Brain microvascular endothelial cell (primary cell): ENCODE measurements around the gene RFXANK.

Experiments
- DNase-seq: peaks from one replicate; pipeline ENCODE4 v3.0.0-alpha.2; 2020
- H3K27ac ChIP-seq: fragments of 250-450 bp; sonication (Bioruptor Pico); 2 replicates; pipeline ENCODE4 v1.5.1; 2020; ENCODE audit warnings: mild to moderate bottlenecking, moderate library complexity
- H3K27me3 ChIP-seq: fragments of 250-450 bp; sonication (Bioruptor Pico); replicated peaks from 2 replicates; pipeline ENCODE4 v1.5.1; 2020; ENCODE audit warnings: mild to moderate bottlenecking
- H3K36me3 ChIP-seq: fragments of 250-450 bp; sonication (Bioruptor Pico); replicated peaks from 2 replicates; pipeline ENCODE4 v1.5.1; 2020; ENCODE audit warnings: mild to moderate bottlenecking
- H3K4me3 ChIP-seq: 2 replicates; pipeline ENCODE4 v1.5.1; 2011; ENCODE audit warnings: low read depth, mild to moderate bottlenecking, control low read depth, low read length, moderate library complexity
- in situ Hi-C: cut with HindIII; loops from 2 replicates; pipeline ENCODE4 v1.10.0; 2017; ENCODE audit warnings: low sequenced_read_pairs, low pct_ligation_motif_present
- TF ChIP-seq, protein P1 (sequence below): IDR thresholded peaks from 2 replicates; pipeline ENCODE4 v1.5.1; 2011; ENCODE audit warnings: low read depth, mild to moderate bottlenecking, moderate library complexity, low read length, control low read depth, inconsistent platforms; ENCODE audit errors: missing control alignments

RFXANK gene

DNA sequence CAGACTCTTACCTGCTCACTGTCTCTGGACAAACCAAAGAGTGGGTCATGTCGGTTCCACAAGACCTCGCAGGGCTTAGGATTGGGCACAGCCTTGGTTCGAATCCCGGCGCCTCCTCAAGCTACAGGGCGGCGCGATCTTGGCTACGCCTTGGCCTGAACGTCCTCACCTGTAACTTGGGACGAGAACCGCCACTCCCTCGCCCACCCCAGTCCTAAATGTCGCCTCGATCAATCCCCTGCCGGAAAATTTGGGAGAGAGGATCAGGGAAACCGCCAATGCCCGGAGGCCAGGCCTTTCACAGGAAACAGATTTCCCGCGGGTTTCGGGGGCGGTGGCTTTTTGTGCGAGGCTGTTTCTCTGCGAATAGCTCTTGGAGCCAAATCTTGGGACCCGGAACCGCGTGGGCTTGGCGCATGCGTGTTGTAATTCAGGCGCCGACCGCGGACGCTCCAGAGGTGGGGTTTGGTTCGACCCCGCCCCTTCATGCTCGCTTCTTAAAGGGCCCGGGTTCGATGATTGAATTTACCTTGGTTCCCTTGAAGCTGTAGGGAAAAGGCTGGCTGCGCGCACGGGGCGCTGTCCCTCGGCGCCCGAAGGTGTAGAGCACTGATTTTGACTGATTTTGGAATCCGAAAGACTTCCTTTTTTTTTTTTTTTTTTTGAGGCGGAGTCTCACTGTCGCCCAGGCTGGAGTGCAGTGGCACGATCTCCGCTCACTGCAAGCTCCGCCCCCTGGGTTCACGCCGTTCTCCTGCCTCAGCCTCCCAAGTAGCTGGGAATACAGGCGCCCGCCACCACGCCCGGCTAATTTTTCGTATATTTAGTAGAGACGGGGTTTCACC lies 11.2 kb downstream of the RFXANK start, which contains the start of gene NR2C2AP:
NR2C2AP (minus strand) TSS at position 403 of the 845 bp plus-strand sequence; CDS start at position 49, 354 bp downstream.
- TF ChIP-seq, protein P1, sequence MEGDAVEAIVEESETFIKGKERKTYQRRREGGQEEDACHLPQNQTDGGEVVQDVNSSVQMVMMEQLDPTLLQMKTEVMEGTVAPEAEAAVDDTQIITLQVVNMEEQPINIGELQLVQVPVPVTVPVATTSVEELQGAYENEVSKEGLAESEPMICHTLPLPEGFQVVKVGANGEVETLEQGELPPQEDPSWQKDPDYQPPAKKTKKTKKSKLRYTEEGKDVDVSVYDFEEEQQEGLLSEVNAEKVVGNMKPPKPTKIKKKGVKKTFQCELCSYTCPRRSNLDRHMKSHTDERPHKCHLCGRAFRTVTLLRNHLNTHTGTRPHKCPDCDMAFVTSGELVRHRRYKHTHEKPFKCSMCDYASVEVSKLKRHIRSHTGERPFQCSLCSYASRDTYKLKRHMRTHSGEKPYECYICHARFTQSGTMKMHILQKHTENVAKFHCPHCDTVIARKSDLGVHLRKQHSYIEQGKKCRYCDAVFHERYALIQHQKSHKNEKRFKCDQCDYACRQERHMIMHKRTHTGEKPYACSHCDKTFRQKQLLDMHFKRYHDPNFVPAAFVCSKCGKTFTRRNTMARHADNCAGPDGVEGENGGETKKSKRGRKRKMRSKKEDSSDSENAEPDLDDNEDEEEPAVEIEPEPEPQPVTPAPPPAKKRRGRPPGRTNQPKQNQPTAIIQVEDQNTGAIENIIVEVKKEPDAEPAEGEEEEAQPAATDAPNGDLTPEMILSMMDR: no peak
- Histone ChIP-seq H3K27me3 (peaks cover 4% of the 10 kb centered on the region), H3K4me3 (peak within 1 kb of the TSS; percentile 64), H3K36me3 (peaks cover 18% of the 10 kb centered on the region), H3K27ac (no peak within 1 kb of the TSS)
- in situ Hi-C loops: no loop called here
- DNase-seq: peak; percentile 80

DNA sequence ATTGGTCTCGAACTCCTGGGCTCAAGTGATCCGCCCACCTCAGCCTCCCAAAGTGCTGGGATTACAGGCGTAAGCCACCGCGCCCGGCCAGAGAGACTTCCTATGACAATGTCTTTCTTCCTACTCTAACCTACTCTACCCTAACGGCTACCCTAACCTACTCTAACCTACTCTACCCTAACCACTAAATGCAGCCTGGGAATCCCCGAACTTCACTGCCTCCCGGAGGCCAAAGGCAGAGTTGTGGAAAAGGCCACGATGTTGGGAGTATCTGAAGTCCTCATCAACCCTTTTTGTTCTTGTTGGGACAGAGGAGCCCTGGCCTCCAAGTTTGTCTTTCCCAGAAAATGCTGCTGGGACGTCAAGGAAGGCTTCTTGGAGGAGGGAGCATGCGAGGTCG lies 12.1 kb downstream of the RFXANK start:
- in situ Hi-C loops: no loop called here
- H3K27me3 ChIP-seq: peaks cover 4% of the 10 kb centered on the region
- H3K27ac ChIP-seq: no peak overlapping the region
- TF ChIP-seq, protein P1: no peak
- no peak overlapping the region for H3K4me3 ChIP-seq
- H3K36me3 ChIP-seq: peaks cover 8% of the 10 kb centered on the region
- no peak for DNase-seq

DNA sequence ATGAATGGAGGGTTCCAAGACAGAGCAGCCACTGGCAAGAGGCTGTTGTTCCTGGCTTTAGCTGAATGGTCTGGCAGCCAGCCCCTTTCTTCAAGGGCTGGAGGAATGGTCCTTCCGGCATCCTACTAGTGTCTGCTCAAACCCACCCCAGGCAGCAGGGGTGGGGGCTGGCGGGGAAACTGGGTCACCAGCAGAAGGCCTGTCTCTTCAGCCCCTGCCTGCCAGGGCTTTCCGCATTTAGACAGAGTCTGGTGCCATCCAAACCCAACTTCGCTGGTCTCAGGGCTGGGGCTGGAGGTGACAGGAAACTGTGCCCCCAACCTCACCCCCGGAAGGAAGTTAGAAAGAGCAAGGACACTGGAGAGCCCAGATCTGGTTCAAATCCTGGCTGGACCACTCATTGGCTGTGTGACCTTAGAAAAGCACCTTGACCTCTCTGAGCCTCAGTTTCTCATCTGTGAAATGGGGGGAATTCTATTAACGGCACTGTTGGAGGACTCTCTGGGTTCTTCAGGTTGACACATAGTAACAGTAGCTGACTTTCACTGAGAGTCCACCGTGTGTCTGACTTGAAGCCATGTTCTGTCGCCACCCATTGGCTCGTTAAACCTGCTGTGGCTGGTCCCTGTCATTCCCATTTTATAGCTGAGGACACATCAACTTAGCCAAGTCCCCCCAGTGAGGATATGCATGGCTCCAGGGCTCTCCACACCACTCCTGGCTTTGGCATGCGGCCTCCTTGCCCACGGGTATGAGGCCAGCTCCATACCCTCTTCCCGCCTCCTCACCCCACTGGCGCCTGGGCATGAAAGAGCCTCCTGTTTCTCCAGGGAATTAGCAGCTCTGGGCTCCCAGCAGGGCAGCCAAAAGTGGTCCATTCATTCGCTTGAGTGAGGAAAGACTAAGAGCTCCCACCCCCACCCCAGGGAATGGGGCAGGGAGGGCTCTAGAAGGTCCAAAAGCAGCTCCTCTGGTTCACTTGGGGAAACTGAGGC lies 13.7 kb downstream of the RFXANK start:
- in situ Hi-C loops: no loop called here
- Histone ChIP-seq H3K27me3 (peaks cover 4% of the 10 kb centered on the region), H3K27ac (no peak overlapping the region), H3K4me3 (no peak overlapping the region), H3K36me3 (peaks cover 5% of the 10 kb centered on the region)
- DNase-seq: no peak
- TF ChIP-seq, protein P1: no peak

DNA sequence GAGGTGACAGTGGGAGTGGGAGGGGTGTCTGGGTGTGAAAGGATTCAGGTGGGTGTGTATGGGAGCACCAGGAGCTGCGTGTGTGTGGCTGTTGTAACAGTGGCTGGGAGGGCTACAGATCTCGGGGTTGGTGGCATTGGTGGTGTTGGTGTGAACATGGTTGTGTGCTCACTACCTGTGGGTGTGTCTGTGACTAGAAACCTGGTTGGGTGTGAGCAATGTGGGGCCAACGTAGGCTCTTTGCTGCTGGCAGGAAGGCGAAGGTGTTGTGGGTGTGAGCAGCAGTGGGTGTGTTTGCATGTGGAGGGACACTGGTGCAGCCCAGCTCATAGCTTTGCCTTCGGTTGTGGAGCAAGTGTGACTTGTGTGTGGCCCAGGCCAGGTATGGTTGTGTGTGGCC lies 14.9 kb downstream of the RFXANK start:
- Histone ChIP-seq H3K27ac (no peak overlapping the region), H3K27me3 (peaks cover 13% of the 10 kb centered on the region), H3K36me3 (peaks cover 2% of the 10 kb centered on the region), H3K4me3 (no peak overlapping the region)
- TF ChIP-seq, protein P1: no peak
- DNase-seq: no peak
- in situ Hi-C loops: no loop called here

DNA sequence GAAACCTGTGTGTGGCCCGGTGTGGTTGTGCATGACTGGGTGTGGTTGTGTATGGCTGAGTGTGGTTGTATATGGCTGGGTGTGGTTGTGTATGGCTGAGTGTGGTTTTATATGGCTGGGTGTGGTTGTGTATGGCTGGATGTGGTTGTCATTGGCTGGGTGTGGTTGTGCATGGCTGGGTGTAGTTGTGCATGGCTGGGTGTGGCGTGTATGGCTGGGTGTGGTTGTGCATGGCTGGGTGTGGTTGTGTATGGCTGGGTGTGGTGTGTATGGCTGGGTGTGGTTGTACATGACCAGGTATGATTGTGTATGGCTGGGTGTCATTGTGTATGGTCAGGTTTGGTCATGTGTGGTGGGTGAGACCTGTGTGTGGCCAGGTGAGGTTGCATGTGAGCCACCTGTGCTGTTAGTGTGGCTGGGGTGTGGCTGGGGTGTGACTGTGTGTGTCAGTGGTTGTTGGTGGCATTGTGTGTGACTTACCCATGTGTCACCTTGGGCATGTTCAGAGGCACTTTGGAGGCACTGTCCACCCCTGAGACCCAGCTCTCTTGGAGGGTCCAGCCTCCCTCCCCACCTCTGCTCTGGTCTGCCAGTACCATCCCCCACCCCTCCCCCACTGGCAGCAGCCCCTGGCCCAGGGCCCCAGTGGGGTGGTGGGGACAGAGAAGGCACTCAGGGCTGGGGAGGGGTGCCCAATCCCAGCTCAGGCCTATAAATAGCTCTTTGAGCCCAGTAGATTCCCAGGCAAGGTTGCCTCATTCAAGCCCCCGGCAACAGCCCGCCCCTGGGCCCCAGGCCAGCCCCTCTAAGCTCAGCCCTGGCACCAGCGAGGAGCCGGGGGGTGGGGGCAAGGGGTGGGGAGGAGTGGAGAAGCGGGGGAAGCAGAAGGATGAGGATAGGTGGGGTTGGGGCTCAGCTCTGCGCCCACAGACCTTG lies 15.8 kb downstream of the RFXANK start:
- in situ Hi-C loops: no loop called here
- Histone ChIP-seq H3K27me3 (peaks cover 20% of the 10 kb centered on the region), H3K27ac (no peak overlapping the region)

More for the DNA sequence above, 15.8 kb downstream of the RFXANK start:
- H3K4me3 ChIP-seq: no peak overlapping the region
- TF ChIP-seq, protein P1: no peak
- no peak for DNase-seq
- H3K36me3 ChIP-seq: no peaks in the 10 kb centered on the region
